Right lung (tissue), 10 donors: ENCODE measurements around the gene HTRA1. TPM values are rescaled to one million over a fixed set of nuclear protein-coding genes. Genes with fewer than 3 reads are reported as not detected.

Experiments
- DNase-seq, 2 donors: peaks; one replicate each; pipeline ENCODE4 v3.0.0-alpha.2; 2013
- long read RNA-seq, 8 donors: transcript quantifications; one replicate each; lab custom pipeline, GENCODE V29; 2026
- polyA plus RNA-seq, 5 donors: library from polyadenylated mRNA; unstranded; fragments of 120-200 nt; gene quantifications; one replicate each; pipeline versions ENCODE4 v1.2.1 to v1.2.3, GENCODE V29; 2013; ENCODE audit warnings: inconsistent platforms in 1 of 5, low replicate concordance in 1 of 5; ENCODE audit not compliant: insufficient read length in 5 of 5, insufficient read depth in 1 of 5

HTRA1 gene
- 10 to 100 TPM; 55.1 to 87.0 (median 69.1) TPM for polyA plus RNA-seq
- long read RNA-seq, donor 1, transcript HTRA1-202 (6 exons, 1,214 nt): minor isoform, 6 of 51 reads
- long read RNA-seq, donor 1, transcript HTRA1-201 (9 exons, 2,120 nt): major isoform, 35 of 51 reads
- long read RNA-seq, donor 1, partial matches to known transcripts: 10 of 51 reads
- long read RNA-seq, donor 1, other reads (novel, unspliced or antisense): 0 of 51 reads
- long read RNA-seq, donor 2, transcript HTRA1-202 (6 exons, 1,214 nt): minor isoform, 5 of 34 reads
- long read RNA-seq, donor 2, transcript HTRA1-201 (9 exons, 2,120 nt): major isoform, 29 of 34 reads
- long read RNA-seq, donor 2, partial matches to known transcripts: 0 of 34 reads
- long read RNA-seq, donor 2, other reads (novel, unspliced or antisense): 0 of 34 reads
- long read RNA-seq, donor 3, transcript HTRA1-202 (6 exons, 1,214 nt): minor isoform, 5 of 25 reads
- long read RNA-seq, donor 3, transcript HTRA1-201 (9 exons, 2,120 nt): major isoform, 20 of 25 reads
- long read RNA-seq, donor 3, partial matches to known transcripts: 0 of 25 reads
- long read RNA-seq, donor 3, other reads (novel, unspliced or antisense): 0 of 25 reads
- long read RNA-seq, donor 4, transcript HTRA1-201 (9 exons, 2,120 nt): major isoform, 16 of 30 reads
- long read RNA-seq, donor 4, partial matches to known transcripts: 14 of 30 reads
- long read RNA-seq, donor 4, other reads (novel, unspliced or antisense): 0 of 30 reads
- long read RNA-seq, donor 5, transcript HTRA1-201 (9 exons, 2,120 nt): major isoform, 27 of 33 reads
- long read RNA-seq, donor 5, transcript HTRA1-202 (6 exons, 1,214 nt): minor isoform, 6 of 33 reads
- long read RNA-seq, donor 5, partial matches to known transcripts: 0 of 33 reads
- long read RNA-seq, donor 5, other reads (novel, unspliced or antisense): 0 of 33 reads
- long read RNA-seq, donor 6, transcript HTRA1-202 (6 exons, 1,214 nt): minor isoform, 7 of 42 reads
- long read RNA-seq, donor 6, transcript HTRA1-201 (9 exons, 2,120 nt): major isoform, 35 of 42 reads
- long read RNA-seq, donor 6, partial matches to known transcripts: 0 of 42 reads
- long read RNA-seq, donor 6, other reads (novel, unspliced or antisense): 0 of 42 reads
- long read RNA-seq, donor 7, transcript HTRA1-201 (9 exons, 2,120 nt): major isoform, 21 of 22 reads
- long read RNA-seq, donor 7, partial matches to known transcripts: 0 of 22 reads
- long read RNA-seq, donor 7, other reads (novel, unspliced or antisense): 0 of 22 reads
- long read RNA-seq, donor 8, transcript HTRA1-201 (9 exons, 2,120 nt): major isoform, 17 of 24 reads
- long read RNA-seq, donor 8, partial matches to known transcripts: 6 of 24 reads
- long read RNA-seq, donor 8, other reads (novel, unspliced or antisense): 0 of 24 reads

GRCh38 chr10:122461367-122461728 lies at the start of gene HTRA1:
HTRA1 (plus strand) TSS chr10:122461553; CDS start chr10:122461653, 100 bp downstream.
- DNase-seq: peak; percentile 70 to 76

GRCh38 chr10:122413327-122413726 lies 48.0 kb upstream of the HTRA1 start:
- no peak for DNase-seq

DNA sequence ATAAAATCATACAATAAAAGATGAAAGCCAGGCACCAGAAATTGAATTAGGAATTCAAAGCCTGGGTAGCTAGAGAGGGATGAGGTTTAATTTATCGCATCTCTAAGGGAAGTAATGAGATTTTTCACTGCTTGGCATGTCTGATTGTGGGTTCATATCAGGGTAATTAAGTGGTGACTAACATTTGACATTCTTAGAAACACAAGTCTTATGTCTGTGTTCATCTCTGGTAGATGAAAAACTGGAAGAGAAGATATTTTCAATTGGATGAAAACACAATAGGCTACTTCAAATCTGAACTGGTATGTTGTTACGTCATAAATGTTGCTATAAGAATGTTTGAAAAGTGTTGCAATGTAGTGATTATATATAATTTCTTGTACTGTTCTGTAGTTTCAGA lies 43.7 kb upstream of the HTRA1 start:
- no peak for DNase-seq

GRCh38 chr10:122419016-122419415 lies 42.3 kb upstream of the HTRA1 start:
- no peak for DNase-seq

GRCh38 chr10:122419876-122420623 lies 41.3 kb upstream of the HTRA1 start:
- DNase-seq: peak; percentile 24 to 28

GRCh38 chr10:122420624-122421007 lies 40.7 kb upstream of the HTRA1 start:
- no peak for DNase-seq

- DNase-seq: no peak
Observed at GRCh38 chr10:122421054-122421625, 40.2 kb upstream of the HTRA1 start.

- no peak for DNase-seq
Observed at GRCh38 chr10:122421742-122422141, 39.6 kb upstream of the HTRA1 start.

DNA sequence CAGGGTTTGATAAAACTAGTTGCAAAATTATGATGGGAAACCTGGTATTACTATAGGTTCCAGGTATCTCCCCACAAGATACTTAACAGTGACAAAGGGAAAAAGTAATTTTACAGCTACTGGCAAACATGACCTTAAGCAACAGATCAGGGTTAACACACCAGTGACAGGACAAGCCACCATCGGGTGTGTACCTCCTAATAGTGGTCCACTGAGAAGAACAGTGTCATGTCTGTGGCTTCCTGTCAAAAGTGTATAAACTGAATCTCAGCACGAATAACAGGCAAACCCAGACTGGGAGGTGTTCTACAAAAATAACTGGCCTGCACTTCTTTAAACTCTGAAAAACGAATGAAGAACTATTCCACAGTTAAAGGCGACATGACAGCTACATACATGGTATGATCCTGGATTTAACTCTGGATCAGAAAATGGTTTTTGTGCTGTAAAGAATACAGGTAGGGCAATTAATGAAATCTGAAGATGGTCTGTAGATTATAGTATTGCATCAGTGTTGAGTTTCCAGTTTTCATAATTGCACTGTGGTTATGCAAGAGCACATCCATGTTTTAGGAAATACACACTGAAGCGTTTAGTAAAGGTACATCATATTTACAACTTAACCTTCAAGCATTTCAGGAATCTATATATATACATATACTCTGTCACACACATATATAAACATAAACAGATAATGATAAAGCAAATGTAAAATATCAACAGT lies 38.9 kb upstream of the HTRA1 start:
- no peak for DNase-seq

GRCh38 chr10:122424059-122424458 lies 37.3 kb upstream of the HTRA1 start:
- no peak for DNase-seq

GRCh38 chr10:122426829-122427228 lies 34.5 kb upstream of the HTRA1 start:
- no peak for DNase-seq

- DNase-seq: no peak
Observed at GRCh38 chr10:122427280-122427679, 34.1 kb upstream of the HTRA1 start.

DNA sequence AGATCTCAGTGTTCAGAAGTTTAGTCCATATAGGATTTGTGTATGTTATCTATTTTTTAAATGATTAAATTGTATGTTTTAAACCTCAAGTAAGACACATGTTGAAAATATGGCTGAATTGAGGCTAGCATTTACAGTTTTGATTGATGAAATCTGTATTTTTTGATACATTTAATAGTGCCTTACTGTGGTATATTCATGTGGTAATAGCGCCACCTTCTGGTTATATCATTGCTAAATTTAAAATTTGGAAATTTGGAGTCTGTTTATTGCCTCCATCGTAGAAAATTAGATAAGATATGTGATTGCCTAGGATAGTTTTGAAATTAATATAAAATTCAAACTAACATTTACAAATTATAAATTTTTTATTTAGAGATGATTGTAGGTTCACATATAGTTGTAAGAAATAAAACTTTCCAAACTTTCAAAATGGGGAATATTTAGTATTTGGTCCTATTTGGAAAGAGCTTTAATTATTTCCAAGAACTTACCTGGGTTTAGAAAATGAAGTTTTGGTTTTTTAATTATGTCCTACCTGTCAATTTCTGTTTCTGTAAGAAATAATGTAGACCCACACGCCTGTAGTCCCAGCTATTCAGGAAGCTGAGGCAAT lies 26.0 kb upstream of the HTRA1 start:
- peak; percentile 14 to 34 for DNase-seq

DNA sequence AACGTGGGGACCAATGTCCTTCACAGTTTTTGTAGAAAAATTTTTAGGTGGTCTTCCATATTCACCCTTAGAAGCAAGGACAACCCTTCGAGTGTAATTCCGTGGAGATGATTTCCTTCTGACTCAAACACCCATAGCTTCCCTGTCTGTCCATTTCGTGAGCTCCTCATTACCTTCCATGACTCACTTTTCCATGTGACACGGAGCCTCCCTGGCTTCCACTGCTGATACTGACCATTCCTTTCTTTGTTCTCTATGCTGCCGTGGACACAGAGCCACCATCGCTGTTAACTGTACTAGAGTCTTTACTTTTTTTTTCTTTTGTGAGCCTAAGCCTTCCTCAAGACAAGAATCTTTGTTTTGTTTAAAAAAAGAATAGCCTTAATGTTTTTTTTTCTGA lies 19.4 kb upstream of the HTRA1 start:
- DNase-seq: no peak

GRCh38 chr10:122445469-122445868 lies 15.9 kb upstream of the HTRA1 start:
- no peak for DNase-seq

GRCh38 chr10:122445904-122446303 lies 15.4 kb upstream of the HTRA1 start:
- DNase-seq: no peak

- no peak for DNase-seq
Observed at GRCh38 chr10:122446668-122447423, 14.5 kb upstream of the HTRA1 start.

DNA sequence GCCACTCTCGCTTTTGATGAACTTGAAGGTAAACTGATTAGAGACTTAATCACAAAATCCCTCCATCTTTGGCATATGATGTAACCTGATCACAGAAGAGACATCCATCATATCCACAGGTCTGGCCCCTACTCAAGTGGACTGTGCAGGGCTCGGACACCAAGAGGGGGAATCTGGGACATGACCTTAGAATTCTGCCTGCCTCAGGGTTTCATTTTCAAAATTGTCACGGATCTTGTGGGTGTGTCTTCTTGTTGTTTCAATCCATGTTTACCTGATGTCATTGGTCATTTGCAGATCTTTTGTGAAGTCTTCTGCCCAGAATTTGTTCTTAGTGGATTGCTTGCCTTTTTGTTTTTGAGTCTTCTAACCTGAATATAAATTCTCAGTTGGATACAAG lies 12.8 kb upstream of the HTRA1 start:
- DNase-seq: no peak

- DNase-seq: no peak
Observed at GRCh38 chr10:122449153-122449552, 12.2 kb upstream of the HTRA1 start.
